Common myeloid progenitor, CD34-positive (primary cell): ENCODE measurements around the gene ABHD4.

ENCODE experiments used
- CTCF ChIA-PET: fragments of 350-600 bp; sonication (Branson Sonifier 250); formaldehyde crosslinking; loops from one replicate; lab custom pipeline; 2021; ENCODE audit warnings: antibody characterized with exemption; lab: Charles Lee
- POLR2A ChIA-PET: fragments of 350-600 bp; sonication (Branson Sonifier 250); formaldehyde crosslinking; loops from one replicate; lab custom pipeline; 2021; ENCODE audit warnings: antibody characterized with exemption; lab: Charles Lee
- DNase-seq, 3 donors: peaks; one replicate each; pipeline versions ENCODE4 v3.0.0 to v3.0.0-alpha.2; 2013
- H3K27ac ChIP-seq, 2 experiments: 1 replicate in 1 of 2; 2 replicates in 1 of 2; pipeline ENCODE4 v1.7.0; 2013; ENCODE audit warnings: inconsistent platforms in 2 of 2, low read length in 2 of 2, mild to moderate bottlenecking in 2 of 2, low read depth in 1 of 2, moderate library complexity in 1 of 2; ENCODE audit not compliant: severe bottlenecking in 2 of 2, insufficient read depth in 1 of 2, poor library complexity in 1 of 2
- H3K27me3 ChIP-seq, 5 experiments: replicated peaks in 2 of 5; 1 replicate in 3 of 5; 2 replicates in 2 of 5; pipeline versions ENCODE4 v1.6.1 to v1.7.0; 2013; ENCODE audit warnings: low read length in 4 of 5, mild to moderate bottlenecking in 2 of 5, moderate library complexity in 2 of 5, inconsistent platforms in 1 of 5; ENCODE audit not compliant: insufficient read depth in 5 of 5, control insufficient read depth in 4 of 5
- H3K36me3 ChIP-seq, 4 experiments: 1 replicate in 2 of 4; 2 replicates in 2 of 4; pipeline versions ENCODE4 v1.6.1 to v1.7.0; 2013; ENCODE audit warnings: low read length in 3 of 4, control low read depth in 1 of 4, mild to moderate bottlenecking in 1 of 4; ENCODE audit not compliant: control insufficient read depth in 4 of 4, insufficient read depth in 4 of 4
- H3K4me1 ChIP-seq, 4 experiments: 1 replicate in 3 of 4; 2 replicates in 1 of 4; pipeline versions ENCODE4 v1.6.1 to v1.7.1; 2013; ENCODE audit warnings: low read length in 3 of 4, mild to moderate bottlenecking in 3 of 4, control low read depth in 1 of 4, inconsistent platforms in 1 of 4, moderate library complexity in 1 of 4; ENCODE audit not compliant: control insufficient read depth in 4 of 4, insufficient read depth in 4 of 4; ENCODE audit errors: control extremely low read depth in 1 of 4
- H3K4me3 ChIP-seq, 7 experiments: 1 replicate in 4 of 7; 2 replicates in 3 of 7; pipeline versions ENCODE4 v1.5.1 to v1.7.0; 2013; ENCODE audit warnings: mild to moderate bottlenecking in 7 of 7, low read length in 6 of 7, moderate library complexity in 6 of 7, inconsistent platforms in 2 of 7, low read depth in 2 of 7, control low read depth in 1 of 7; ENCODE audit not compliant: insufficient read depth in 4 of 7, control insufficient read depth in 1 of 7; ENCODE audit errors: extremely low read depth in 1 of 7
- H3K9me3 ChIP-seq, 5 experiments: 1 replicate in 4 of 5; 2 replicates in 1 of 5; pipeline versions ENCODE4 v1.6.1 to v1.7.1; 2013; ENCODE audit warnings: low read length in 4 of 5, mild to moderate bottlenecking in 2 of 5, inconsistent platforms in 1 of 5, low read depth in 1 of 5, moderate library complexity in 1 of 5; ENCODE audit not compliant: control insufficient read depth in 4 of 5, insufficient read depth in 2 of 5; ENCODE audit errors: control extremely low read depth in 1 of 5
- WGBS: methylation state at CpG from one replicate; pipeline ENCODE4 v1.1.5; 2013; ENCODE audit not compliant: insufficient coverage; 5-methylcytosine and 5-hydroxymethylcytosine counted together

ABHD4 gene

DNA sequence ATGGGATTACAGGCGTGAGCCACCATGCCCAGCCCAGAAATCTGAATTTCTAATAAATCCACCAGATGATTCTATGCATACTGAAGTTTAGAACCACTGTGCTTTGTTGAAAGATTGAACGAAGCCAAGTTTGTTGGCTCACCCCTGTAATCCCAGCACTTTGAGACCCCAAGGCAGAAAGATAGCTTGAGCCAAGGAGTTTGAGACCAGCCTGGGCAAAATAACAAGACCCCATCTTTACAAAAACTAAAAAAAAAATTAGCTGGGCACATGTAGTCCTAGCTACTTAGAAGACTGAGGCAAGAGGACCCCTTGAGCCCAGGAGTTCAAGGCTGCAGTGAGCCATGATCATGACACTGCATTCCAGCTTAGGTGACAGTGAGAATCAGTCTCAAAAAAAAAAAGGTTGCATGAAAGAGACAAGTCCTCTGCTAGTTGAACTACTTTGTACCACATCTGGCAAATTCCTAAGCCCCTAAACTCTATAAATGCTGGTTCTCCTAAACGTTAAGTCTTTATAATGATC lies 1.7 kb upstream of the ABHD4 start:
- 100% methylated on average over 3 of the region's 3 CpGs for WGBS
- ChIA-PET POLR2A (no interaction called here), CTCF (interaction anchor here (0.8 to 1.4 kb wide), 2 partner anchors 8 to 15 kb away, joined by 3 to 4 read pairs; no protein-coding TSS in a partner anchor)
- Histone ChIP-seq H3K27me3 (no peaks in the 10 kb centered on the region), H3K4me1 (peaks cover 14 to 38% (median 28%) of the 10 kb centered on the region in 4 experiments), H3K27ac (no peak overlapping the region), H3K4me3 (no peak overlapping the region), H3K9me3 (no peaks in the 10 kb centered on the region), H3K36me3 (no peaks in the 10 kb centered on the region)
- DNase-seq = no peak

GRCh38 chr14:22597265-22597664 lies 835 bp upstream of the ABHD4 start:
- ChIA-PET POLR2A (no interaction called here), CTCF (interaction anchor here (1.0 to 3.6 kb wide), 9 partner anchors 8 to 125 kb away, joined by 3 to 28 read pairs (median 6); partner anchors contain the start of genes DAD1 and OR6J1)
- H3K9me3 ChIP-seq = no peaks in the 10 kb centered on the region
- peaks cover 0 to 8% (median 4%) of the 10 kb centered on the region in 4 experiments for H3K36me3 ChIP-seq
- peaks cover 14 to 44% (median 33%) of the 10 kb centered on the region in 4 experiments for H3K4me1 ChIP-seq
- peak overlapping the region in 2 of 7 experiments; percentile 94 to 98 for H3K4me3 ChIP-seq
- peak overlapping the region in 1 of 2 experiments; percentile 87 for H3K27ac ChIP-seq
- WGBS = 98% methylated on average over 5 of the region's 6 CpGs
- H3K27me3 ChIP-seq = no peaks in the 10 kb centered on the region
- no peak for DNase-seq

DNA sequence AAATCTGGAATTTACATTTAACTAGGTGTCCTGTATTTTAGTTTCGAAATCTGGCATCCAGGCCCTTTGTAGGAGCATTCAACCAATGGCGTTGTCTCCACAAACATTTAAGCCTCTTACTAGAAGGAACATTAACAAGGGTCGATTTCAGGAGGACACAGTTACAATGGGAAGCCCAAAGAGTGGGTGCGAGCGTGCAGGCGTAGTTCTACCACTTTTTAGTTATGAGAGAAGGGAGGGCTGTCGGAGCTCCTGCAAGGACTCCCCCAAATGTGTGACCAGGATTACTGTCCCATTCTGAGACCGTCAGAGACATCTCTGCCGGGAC lies 365 bp upstream of the ABHD4 start:
- Histone ChIP-seq H3K4me1 (peaks cover 14 to 47% (median 33%) of the 10 kb centered on the region in 4 experiments), H3K27me3 (no peaks in the 10 kb centered on the region), H3K9me3 (no peaks in the 10 kb centered on the region), H3K4me3 (peak overlapping the region; percentile 71 to 98 (median 94)), H3K36me3 (peaks cover 0 to 13% (median 7%) of the 10 kb centered on the region in 4 experiments), H3K27ac (peak overlapping the region in 1 of 2 experiments; percentile 87)
- 0% methylated on average over 8 of the region's 9 CpGs for WGBS
- POLR2A ChIA-PET = no interaction called here
- no peak for DNase-seq
- CTCF ChIA-PET = interaction anchor here (1.0 to 3.6 kb wide), 10 partner anchors 8 to 125 kb away, joined by 3 to 28 read pairs (median 6); partner anchors contain the start of genes DAD1 and OR6J1

DNA sequence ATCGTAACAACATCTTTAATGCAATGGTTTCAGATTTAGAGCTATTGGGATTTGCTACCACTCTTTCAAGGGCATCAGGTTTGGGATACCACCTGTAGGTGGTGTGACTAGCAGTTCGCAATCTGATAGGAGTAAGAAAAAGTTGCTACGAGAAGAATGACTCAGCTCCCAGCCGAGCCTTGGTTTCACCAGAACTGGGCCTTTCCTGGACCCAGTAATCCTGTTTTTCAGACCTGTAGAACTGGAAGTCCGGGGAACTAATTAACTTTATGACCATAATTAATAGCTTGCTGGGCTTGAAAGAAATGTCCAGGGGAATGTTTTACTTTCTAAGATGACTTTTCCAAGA lies 770 bp downstream of the ABHD4 start:
- H3K27me3 ChIP-seq = no peaks in the 10 kb centered on the region
- peaks cover 14 to 47% (median 33%) of the 10 kb centered on the region in 4 experiments for H3K4me1 ChIP-seq
- no peaks in the 10 kb centered on the region for H3K9me3 ChIP-seq
- ChIA-PET POLR2A (interaction anchor here (0.8 kb wide), 1 partner anchor 9 kb away, joined by 3 read pairs; no protein-coding TSS in a partner anchor), CTCF (interaction anchor here (0.8 to 3.6 kb wide), 12 partner anchors 9 to 280 kb away, joined by 3 to 28 read pairs (median 6); partner anchors contain the start of gene DAD1)
- peak; percentile 54 to 83 (median 79) for DNase-seq
- peak overlapping the region; percentile 71 to 98 (median 94) for H3K4me3 ChIP-seq
- H3K27ac ChIP-seq = peak overlapping the region in 1 of 2 experiments; percentile 87
- 0% methylated on average over 2 of the region's 5 CpGs for WGBS
- H3K36me3 ChIP-seq = peaks cover 8 to 24% (median 15%) of the 10 kb centered on the region in 4 experiments

DNA sequence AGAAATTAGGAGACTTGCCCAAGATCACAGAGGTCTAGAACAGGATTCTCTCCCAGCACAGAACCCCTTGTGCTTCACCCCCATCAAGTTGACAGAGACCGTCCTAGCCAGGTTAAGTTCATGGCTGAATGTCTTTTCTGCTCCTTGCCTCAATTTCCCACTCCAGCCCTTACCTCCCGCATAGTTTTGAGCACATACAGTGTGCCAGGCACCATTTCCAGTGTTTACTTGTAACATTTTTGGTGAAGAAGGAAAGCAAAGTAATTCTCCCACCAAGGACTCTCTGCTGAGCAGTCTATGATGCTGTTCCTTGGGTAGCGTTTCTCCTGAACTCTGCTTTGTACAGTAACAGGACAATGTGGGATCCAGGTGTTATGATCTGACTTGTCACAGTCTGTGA lies 1.2 kb downstream of the ABHD4 start:
- peak overlapping the region in 1 of 2 experiments; percentile 87 for H3K27ac ChIP-seq

DNA sequence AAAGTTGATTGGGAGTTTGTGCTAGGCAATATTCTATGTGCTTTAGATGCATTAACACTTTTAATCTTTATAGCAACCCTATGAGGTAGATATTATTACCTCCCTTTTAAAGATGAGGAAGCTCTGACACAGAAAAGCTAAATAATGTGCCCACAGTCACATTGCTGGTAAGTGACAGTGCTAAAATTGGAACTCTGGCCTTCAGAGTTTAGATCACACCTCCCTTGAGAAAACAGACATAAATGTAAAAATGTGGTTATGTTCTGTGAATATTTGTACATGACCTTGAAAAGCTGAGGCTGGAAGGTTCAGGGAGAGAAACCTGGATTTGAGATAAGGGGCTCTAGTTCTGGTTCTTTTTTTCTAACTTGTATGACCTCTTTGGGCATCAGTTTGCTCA lies 1.9 kb downstream of the ABHD4 start:
- H3K4me1 ChIP-seq = peaks cover 14 to 45% (median 31%) of the 10 kb centered on the region in 4 experiments
- peaks cover 14 to 33% (median 19%) of the 10 kb centered on the region in 4 experiments for H3K36me3 ChIP-seq
- ChIA-PET POLR2A (no interaction called here), CTCF (interaction anchor here (0.9 to 3.6 kb wide), 6 partner anchors 10 to 281 kb away, joined by 3 to 28 read pairs (median 5); partner anchors contain the start of gene DAD1)
- no peak overlapping the region for H3K27ac ChIP-seq
- no peaks in the 10 kb centered on the region for H3K9me3 ChIP-seq
- H3K4me3 ChIP-seq = peak overlapping the region in 1 of 7 experiments; percentile 24
- H3K27me3 ChIP-seq = no peaks in the 10 kb centered on the region
- DNase-seq = peak in 2 of 3 donors; percentile 28 to 46

More for the DNA sequence above, 1.2 kb downstream of the ABHD4 start:
- POLR2A ChIA-PET = no interaction called here
- Histone ChIP-seq H3K27me3 (no peaks in the 10 kb centered on the region), H3K9me3 (no peaks in the 10 kb centered on the region), H3K4me3 (peak overlapping the region in 5 of 7 experiments; percentile 83 to 98 (median 94)), H3K4me1 (peaks cover 14 to 45% (median 31%) of the 10 kb centered on the region in 4 experiments), H3K36me3 (peaks cover 9 to 26% (median 16%) of the 10 kb centered on the region in 4 experiments)
- 79% methylated on average over 2 of the region's 3 CpGs for WGBS
- CTCF ChIA-PET = interaction anchor here (0.8 to 3.6 kb wide), 10 partner anchors 10 to 280 kb away, joined by 3 to 28 read pairs (median 6); partner anchors contain the start of gene DAD1
- DNase-seq = no peak

GRCh38 chr14:22601456-22601855 lies 3.4 kb downstream of the ABHD4 start:
- ChIA-PET CTCF (interaction anchor here (1.0 to 1.6 kb wide), 8 partner anchors 10 to 57 kb away, joined by 3 to 6 read pairs (median 3); partner anchors contain the start of gene DAD1), POLR2A (no interaction called here)
- WGBS = no CpG with 5 or more reads among the region's 2 CpGs
- Histone ChIP-seq H3K36me3 (peaks cover 24 to 48% (median 27%) of the 10 kb centered on the region in 4 experiments), H3K27me3 (no peaks in the 10 kb centered on the region), H3K4me3 (no peak overlapping the region), H3K27ac (no peak overlapping the region), H3K4me1 (peaks cover 14 to 45% (median 31%) of the 10 kb centered on the region in 4 experiments), H3K9me3 (no peaks in the 10 kb centered on the region)
- DNase-seq = peak in 2 of 3 donors; percentile 31 to 35
